GM21447 (cell line): ENCODE results near the gene CTIF.

Source experiments
- ATAC-seq: cut with Tn5 transposase; IDR thresholded peaks from one replicate; pipeline ENCODE4 v1.9.1; 2021; ENCODE audit not compliant: unreplicated experiment

The CTIF gene

DNA sequence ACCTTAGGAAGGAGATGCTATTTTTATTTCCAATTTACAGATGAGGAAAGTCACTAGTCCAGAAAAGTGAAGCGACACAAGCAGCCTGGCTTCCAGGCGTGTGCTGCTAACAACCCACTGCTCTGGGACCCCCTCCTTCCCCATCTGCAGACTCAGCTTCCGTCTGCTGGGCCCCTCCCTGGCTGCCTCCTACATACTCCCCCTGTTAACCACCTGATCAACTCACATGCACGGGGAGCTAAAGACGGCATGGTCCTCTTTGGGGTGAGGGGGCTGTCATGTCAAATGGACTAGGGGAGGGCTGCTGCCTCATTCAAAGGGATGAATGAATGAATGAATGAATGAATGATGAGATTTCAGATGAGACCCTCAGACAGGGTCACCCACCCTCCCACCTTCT is 184.2 kb downstream of the CTIF start:
- no peak for ATAC-seq

DNA sequence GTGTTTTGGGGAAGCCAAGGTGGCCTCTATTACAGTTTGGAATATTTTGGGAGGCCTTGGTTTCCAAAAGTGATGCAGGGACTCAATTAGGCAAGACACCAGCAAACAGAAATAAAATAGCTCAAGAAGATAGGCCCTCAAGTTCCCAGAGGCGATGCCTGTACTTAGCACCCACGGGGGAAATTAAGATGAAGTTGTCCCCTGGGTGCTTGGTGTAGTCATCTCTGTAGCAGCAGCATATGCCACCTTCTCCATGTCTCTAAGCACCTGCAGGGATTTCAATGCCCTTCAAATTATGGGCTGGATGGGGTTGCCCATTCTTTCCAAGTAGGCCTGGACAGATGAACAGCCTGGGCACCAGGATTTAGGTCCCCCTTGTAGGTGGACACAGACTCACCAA is 185.0 kb downstream of the CTIF start:
- ATAC-seq: no peak

DNA sequence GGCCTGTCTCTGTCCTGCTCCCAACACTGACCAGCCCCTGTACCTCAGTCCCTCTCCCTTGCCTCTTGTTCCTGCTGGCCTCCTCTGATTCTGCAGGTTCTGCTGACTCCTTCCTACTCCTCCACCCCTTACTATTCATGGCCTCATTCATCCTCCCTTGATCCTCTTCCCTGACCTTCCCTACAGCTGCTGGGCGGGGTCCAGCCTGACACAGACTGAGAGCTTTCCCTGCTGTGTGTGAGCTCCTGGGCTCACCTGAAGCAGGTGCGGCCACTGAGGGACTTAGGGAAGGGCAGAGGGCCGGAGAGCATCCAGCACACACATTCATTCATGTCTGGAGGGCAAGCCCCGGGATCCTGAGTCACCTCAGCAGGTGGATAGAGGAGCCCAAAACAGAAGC is 185.6 kb downstream of the CTIF start:
- no peak for ATAC-seq

DNA sequence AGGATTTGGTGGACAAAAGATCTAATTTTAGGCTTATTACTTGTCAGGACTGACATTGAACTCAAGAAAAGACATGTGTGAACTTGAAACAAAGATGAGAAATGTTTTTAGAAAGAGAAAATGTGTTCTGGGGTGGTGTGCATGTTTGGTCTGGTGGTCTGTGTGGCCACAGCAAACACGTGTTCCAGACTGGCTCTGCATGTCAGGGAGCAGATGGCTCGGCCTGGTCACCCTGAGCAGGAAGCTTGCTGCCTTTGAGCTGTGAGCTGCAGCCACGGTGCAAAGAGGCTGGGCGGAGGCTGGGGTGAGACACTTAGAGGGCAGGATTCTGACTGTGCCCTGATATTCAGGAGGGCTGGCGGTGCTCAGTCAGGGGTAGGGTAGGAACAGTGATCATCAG is 186.1 kb downstream of the CTIF start:
- ATAC-seq: no peak

DNA sequence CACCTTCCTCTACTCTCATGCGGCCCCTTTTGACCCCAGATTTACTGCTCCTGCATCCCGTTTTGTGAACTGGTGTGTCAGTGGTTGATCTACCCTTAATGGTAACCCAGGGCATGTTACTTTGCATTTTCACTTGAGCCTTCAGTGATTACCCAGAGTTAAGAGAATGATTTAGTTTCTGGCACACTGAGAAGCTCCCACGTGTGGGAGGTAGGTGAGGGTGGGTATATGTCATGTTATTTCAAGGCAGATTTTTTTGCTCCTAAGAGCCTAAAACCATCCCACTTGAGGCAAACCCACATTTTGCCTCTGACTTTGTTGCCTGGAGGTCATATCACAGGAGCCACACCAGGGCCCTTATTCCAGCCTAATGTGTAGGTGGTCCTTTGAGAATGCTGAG is 186.7 kb downstream of the CTIF start:
- ATAC-seq: no peak

DNA sequence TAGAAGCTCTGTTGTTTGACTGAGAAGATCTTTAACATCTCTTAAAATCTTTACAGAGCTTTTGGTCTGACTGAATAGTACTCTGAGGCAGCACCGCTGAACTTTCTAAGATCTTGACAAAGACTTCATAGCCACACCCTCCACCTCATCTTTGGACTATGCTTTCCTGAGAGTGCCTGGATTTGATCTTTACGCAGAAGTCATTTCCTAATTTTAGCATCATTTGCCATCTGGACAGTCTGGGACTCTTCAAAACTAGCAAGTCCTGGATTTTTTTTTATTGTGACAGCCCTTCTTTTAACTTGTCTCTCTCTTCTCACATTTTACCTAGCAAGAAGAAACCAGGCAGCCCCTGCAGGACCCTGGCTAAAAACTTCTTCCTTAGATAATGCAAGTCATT is 188.8 kb downstream of the CTIF start:
- no peak for ATAC-seq

DNA sequence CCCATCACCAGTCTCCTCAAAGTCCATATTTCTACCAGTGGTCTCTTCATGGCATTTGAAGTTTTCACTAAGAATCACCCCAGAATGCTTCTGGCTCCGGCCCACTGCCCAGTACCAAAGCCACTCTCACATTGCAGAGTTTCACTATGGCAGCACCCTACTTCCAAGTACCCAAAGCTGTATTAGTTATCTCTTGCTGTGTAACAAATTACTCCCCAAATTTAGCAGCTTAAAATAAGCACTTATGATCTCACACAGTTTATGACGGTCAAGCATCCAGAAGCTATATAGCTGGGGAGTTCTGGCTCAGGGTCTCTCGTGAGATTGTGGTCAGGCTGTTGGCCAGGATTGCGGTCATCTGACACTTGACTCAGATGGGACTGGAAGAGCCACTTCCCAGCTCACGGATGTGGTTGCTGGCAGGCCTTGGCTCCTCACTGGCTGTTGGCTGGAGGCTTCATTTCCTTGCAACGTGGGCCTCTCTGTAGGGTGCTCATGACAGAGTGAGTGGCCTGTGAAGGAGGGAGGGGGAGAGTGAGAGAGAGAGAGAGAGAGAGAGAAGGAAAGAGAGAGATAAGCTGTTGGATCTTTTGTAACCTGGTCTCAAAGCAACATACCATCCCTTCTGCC is 189.5 kb downstream of the CTIF start:
- ATAC-seq: no peak

DNA sequence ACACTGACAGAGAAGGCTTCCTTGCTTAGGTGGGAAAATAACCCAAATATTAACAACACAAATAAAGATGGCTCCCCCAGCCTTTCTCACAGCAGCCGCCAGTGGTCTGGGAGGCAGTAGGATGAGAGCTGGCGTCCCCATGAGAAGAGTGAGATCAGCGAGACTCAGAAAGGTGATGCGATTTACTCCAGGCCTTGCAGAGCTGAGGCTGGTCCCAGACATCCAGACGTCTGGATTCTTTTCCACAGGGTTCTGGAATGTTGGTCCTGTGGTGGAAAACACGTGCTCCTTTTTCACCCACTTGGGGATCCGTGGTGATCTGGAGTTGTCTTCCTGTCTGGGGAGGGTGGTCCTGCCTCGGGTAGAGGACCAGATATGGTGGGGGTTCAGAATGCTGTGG is 190.6 kb downstream of the CTIF start:
- no peak for ATAC-seq

DNA sequence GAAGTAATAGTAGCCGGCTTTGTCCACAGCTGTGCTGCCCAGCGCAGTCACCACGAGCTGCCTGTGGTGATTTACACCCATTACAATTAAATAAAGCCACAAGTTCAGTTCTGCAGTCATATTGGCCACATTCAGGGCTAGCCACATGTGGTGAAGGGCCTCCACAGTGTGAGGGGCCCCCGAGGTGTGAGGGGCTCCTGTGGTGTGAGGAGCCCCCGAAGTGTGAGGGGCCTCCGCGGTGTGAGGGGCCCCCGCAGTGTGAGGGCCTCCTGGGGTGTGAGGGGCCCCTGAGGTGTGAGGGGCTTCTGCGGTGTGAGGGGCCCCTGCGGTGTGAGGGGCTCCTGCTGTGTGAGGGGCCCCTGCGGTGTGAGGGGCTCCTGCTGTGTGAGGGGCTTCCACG is 191.2 kb downstream of the CTIF start:
- no peak for ATAC-seq

DNA sequence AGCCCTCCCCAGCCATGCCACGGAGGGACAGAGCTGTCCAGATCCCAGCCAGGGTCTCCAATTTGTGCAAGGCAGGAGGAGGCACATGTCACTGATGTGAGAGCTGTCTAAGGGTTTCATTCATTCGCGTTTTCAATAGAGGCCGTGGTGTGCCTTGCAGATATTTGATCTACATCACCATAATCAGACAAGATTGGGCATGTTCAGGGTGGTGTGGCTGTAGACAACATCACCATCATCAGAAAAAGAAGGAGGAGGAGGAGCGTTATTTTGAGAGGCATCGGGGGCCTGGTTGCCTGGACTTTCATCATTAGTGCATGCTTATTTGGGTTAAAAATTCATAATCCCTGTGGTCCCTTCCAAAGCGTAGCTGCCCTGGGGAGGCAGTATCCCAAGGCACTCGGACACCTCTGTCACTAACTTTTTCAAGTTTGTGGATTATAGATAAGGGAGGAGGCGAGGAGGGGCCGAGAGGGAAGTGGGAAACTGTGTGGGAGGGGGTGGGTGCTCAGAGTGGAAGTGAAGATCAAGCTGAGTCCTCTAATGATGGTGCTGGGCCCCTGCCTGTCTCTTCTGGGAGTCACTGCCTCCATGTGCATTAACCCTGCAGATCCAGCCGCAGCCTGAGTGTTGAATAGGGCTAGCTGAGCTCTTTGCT is 194.1 kb downstream of the CTIF start:
- ATAC-seq: no peak

DNA sequence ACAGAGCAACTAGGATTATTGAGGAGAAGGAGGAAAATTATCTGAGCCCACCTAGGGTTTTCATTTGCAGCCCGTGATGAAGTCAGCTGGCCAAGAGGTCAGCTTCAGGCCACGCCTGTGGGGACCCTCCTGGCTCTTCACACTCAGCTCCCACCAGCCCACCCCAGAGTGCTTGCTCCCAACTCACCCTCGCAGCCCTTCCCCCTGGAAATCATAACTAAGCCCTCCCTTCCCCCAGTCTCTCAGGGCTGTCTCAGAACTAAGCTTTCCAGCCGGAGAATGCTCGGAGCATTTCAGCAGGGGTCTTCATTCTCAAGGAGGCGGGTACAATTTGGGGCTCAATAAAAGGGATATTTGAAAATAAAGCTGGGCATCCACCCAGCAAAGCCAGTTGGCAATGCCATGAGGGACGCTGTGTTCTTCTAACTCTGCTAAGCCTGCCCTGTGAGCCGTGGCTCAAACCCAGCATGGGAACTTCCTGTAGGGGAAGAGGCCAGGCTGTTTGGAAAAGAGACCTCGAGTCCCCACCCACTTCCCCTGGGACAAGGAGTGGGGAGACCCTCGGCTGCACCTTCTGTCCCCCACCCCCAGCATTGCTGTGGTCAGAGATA is 194.9 kb downstream of the CTIF start:
- no peak for ATAC-seq

DNA sequence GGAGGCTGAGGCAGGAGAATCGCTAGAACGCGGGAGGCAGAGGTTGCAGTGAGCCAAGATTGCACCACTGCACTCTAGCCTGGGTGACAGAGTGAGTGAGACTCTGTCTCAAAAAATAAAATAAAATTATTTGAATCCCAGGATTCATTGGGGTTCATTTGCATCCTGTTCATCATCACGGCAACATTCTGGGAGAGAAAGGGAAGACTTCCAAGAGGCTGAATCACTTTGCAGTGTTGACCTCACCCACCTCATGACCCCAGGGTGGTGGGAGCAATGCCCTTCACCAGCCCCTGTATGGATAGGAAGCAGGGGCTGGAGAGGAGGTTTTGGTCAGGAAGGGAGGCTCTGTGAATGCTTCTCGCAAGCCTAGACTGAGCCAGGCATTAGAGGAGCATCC is 195.6 kb downstream of the CTIF start:
- no peak for ATAC-seq

DNA sequence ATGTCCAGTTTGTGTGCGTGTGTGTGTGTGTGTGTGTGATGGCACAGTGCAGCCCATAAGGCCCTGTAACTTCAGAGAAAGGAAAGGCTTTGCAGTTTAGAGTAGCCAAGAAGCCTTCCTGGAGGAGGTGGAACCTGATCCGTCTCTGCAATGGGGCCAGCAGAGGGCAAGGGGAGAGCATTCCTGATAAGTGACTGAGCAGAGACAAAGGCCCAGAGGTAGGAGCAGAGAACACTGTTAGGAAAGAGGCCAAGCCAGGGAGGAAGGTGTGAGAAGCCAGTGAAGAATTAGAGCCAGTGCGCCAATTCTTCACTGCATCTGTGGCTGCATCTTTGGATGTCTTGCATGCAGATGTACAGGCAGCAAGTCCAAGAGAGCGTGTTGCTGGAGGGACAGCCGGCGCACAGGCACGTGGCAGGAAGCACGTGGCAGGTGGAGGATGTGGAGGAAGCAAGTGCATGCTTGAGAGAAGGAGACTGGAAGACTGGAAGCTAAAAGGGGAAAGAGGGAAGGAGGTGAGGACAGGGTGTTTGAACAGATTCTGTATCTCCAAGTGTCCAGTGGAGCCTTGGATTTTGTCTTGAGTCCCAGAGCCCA is 196.3 kb downstream of the CTIF start:
- no peak for ATAC-seq

DNA sequence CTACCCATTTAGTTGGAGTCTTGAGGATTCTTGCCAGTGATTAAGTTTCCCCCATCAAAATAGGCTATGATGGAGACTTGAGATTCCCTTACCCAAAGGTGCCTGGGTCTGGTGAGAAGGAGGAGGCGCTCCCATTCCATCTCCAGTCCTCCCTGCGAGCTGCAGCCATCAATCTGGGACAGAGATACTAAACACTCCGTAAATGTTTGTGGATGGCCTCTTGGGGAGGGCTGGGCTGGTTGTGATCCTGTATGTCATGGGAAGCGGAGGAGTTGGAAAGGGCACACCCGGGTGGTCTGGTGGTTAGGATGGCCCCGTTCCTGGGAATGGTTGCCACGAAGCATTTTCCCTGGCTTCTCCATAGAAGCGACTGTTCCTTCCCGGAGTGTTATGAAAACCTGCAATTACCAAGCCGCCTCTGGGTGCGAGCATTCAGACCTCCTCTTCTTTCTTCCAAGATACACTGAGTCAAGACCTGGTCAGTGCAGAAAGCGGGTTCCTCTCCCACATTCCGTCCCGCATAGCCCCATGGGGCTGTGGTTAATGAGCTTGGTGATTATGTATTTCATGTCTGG is 196.9 kb downstream of the CTIF start:
- ATAC-seq: no peak

DNA sequence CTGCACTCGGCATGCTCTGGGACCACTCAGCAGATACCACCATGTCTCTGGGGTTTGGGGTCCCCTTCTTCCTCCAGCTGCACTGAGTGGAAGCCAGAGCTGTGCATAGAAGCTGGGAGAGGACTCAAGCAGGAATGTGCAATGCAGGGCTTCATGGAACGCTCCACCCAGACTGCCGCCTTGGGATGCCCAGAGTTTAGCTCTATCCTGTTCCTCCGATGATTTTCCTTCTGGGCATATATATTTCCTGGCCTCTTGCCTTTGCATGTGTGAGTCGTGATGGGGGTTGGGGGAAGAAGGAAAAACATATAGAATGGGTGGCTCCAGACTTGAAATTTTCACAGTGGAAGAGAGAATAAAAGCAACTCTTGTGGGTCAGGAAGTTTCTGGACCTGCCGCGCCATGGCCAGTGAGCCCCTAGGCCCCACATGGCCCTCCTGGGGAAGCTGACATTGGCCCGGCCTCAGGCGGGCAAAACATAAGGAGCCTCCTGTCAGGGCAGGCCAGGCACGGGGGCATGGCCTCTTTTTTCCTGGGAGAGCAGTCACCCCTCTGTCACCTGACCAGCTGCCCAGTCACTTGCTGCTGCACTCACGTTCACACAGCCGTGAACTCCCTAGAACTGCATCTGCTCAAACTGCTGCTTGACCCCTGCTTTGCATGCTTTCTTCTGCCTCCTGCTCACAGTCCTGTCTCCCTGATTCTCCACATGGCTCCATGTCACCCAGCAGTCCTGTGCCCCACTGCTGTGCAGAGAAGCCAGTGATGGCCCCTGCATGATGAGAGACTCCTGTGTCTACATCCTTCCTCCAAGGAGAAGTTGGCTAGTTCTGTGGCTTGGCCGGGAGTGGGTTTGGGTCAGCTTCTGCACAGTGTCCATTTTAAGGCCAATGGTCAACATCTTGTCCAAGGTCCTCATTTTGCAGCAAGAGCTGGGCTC is 197.8 kb downstream of the CTIF start:
- no peak for ATAC-seq

DNA sequence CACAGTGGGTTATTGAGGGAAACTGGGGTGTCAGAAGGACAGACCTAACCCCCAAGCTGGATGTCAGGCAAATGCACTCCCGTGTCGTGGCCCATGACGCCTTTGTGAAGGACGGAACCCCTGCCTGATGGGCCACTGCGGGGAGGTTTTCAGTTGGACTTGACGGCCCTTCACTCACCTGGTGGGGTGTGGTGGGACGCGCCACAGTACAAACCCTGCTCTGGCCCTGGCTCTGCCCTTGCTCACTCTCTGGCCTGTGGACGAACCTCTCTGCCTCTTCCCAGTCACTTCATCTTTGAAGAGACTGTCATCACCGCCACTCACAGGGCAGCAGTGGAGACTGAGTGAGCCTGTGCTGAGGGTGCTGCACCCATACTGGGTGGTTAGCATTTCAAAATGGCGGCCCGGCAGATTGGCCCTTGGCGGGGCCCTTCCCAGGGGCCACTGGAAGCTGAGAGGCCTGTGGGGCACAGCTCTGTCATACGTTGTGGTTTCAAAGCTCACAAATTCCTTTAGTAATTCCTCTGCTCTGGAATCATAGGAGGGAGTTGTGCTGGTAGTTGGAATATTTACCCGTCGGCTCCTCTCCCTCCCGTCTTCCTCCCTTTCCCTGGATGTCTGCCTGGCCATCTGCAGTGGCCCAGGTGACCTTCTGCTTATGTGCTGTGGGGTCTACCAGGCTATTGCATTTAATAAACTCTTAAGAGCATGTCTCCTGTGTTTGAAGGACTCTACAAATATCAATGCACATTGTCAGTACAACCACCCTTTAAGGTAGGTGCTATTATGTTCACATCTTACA is 200.6 kb downstream of the CTIF start:
- ATAC-seq: no peak

DNA sequence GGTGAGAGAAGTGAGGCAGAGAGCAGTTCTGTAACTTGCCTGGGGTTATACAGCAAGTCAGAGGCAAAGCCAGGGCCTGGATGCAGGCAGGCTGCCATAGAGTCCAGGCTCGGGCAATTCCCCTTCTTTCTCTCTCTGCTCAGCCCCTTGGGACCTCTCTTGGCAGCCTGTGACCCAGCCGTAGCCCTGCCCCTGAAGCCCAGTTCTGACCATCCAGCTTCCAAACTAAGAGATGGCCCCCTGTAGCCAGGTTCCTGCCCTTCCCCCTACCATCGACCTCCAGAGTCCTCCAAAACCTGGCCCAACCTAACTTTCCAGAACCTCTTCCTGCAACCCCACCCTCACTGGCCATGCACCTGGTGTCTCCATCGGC is 201.2 kb downstream of the CTIF start:
- no peak for ATAC-seq

DNA sequence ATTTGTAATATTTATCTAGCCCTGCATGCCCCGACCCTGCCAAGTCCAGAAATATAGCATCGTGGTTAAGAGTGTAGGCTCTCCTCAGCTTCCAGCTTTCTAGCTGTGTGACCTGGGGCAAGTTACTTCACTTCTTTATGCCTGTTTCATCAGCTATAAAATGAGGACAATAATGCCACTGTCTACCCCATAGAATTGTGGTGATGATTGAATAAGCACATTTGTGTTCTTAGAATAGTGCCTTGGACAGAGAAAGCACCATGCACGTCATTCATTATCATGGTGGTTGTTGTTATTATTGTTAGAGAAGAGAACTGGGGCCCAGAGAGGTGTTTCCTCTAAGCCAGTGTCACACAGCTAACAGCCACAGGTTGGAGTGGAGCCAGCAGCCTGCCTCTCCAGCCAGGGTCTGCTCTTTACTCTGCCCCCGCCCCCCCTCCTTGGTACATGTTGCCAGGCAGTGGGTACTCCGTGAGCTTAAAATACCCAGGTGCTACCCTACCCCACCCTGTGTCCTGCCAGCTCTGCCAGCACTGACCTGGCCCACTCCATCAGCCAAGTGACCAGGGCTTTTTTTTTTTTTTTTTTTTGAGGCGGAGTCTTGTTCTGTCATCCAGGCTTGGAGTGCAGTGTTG is 202.1 kb downstream of the CTIF start:
- no peak for ATAC-seq

DNA sequence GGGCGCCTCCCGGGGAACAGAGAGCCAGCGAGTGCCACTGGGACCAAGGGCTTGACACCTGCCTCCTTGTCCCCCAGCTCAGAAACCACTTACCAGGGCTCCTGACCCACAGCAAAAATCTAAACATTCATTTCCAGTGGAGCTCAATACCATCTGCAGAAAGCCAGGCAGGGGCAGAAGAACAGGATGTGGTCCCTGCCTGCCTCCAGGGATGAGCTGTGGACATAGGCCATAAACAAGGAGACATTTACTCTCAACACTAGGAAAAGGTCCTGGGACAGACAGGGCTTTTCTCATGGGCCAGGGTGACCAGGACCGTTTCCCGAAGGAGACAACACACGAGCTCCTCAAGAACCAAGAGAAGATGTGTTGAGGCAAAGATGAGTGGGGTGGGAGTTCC is 203.0 kb downstream of the CTIF start:
- no peak for ATAC-seq

DNA sequence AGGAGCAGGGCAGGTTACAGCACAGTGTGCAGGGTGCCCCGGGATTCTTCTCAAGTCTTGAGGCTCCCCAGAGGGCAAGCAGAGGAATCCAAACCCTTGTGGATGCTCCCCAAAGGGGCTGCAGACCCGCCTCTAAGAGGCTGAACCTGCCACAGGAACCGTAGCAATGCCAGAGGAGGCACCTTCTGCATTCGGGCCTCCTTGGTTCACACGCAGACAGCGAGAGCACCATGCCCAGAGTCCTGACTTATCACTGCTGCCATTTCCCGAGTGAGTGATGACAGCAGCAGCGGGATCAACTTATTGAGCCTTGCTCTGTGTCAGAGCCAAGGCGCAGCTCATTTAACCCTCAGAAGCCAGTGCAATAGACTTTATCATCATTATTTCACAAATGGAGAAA is 203.5 kb downstream of the CTIF start:
- ATAC-seq: no peak
